ENCODE data around the gene CELF2. TPM values are rescaled to one million over a fixed set of nuclear protein-coding genes. Genes with fewer than 3 reads are reported as not detected.

The CELF2 gene
- total RNA-seq, 1 experiment from 2014 or later: 28.7 TPM

DNA sequence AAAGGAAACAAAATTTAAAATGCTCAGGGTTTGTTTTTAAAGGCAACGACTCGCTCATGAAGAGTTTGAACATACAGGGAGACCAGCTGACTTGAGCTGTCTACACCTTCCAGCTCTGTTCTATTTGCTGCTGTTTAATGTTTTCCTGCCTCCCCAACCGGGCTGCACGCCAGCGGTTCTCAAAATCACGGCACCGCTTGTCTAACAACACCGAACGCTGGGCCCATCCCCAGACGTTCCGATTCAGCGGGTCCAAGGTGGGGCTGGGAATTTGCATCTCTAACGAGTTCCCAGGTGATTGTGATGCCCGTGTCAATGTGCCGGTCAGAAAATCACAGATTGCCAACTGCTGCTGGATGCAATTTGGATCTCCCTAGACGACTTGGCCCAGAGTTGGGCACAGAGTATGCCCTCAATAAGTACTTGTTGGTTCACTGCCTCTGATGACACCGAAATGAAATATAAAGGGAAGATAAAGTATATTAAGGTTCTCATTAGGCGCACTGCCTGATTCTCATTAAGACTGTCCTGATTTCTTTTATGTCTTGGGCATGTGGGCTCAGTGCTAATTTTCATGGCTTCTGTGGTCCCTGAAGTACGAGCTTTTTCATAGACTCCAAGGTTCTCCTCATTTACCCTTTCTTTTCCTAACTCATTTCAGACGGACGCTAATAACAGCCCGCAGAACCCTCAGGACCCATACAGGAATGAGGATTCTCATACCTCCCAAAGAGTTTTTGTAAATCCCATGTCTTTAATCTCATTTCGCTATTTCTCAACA lies 28.5 kb downstream of the CELF2 start:
- Mint-ChIP-seq H3K27me3 (ENCODE audit: low read depth) (no peaks in the 10 kb centered on the region), H3K4me1 (peaks cover 40 to 41% of the 10 kb centered on the region in 2 experiments), H3K4me3 (no peak overlapping the region), H3K36me3 (ENCODE audit: insufficient read depth in 1 of 3, low read depth in 3 of 3) (no peaks in the 10 kb centered on the region; a peak in 1 of 7 replicates), H3K9me3 (no peaks in the 10 kb centered on the region), H3K27ac (peak overlapping the region in 1 of 3 experiments; percentile 57; a peak in 1 of 7 replicates)
- H3K79me1 ChIP-seq (ENCODE audit: insufficient read depth, low read depth, low read length, poor library complexity, severe bottlenecking): no peaks in the 10 kb centered on the region
- no peaks in the 10 kb centered on the region; the same call in 1 of the 2 replicates for H3K4me1 ChIP-seq (ENCODE audit: insufficient read depth, low read length)
- H2BK5ac ChIP-seq (ENCODE audit: insufficient read length, low read length): no peak overlapping the region
- H2BK120ac ChIP-seq (ENCODE audit: low read depth, low read length, poor library complexity, severe bottlenecking): no peak overlapping the region
- H4K20me1 ChIP-seq (ENCODE audit: control insufficient read depth, insufficient read depth, insufficient read length): no peaks in the 10 kb centered on the region
- no peaks in the 10 kb centered on the region for H3K79me2 ChIP-seq (ENCODE audit: insufficient read depth, low read length)
- no peaks in the 10 kb centered on the region for H3K27me3 ChIP-seq (ENCODE audit: insufficient read depth, low read length)
- no peak overlapping the region for H4K5ac ChIP-seq (ENCODE audit: insufficient read length, low read depth, low read length)
- no peak overlapping the region for H3K14ac ChIP-seq (ENCODE audit: insufficient read depth, low read length)
- no peaks in the 10 kb centered on the region for H3K23me2 ChIP-seq (ENCODE audit: insufficient read length, low read depth, low read length, poor library complexity, severe bottlenecking)
- no peak overlapping the region for H3K23ac ChIP-seq (ENCODE audit: insufficient read length, low read depth, low read length)
- no peak overlapping the region for H3K9ac ChIP-seq (ENCODE audit: extremely low read depth, insufficient read length, low read length)
- H3K4ac ChIP-seq (ENCODE audit: low read depth, low read length): no peak overlapping the region
- DNase-seq: no peak
- no peak overlapping the region for H2BK20ac ChIP-seq (ENCODE audit: low read depth, low read length, poor library complexity, severe bottlenecking)
- H2AK5ac ChIP-seq (ENCODE audit: insufficient read length, low read length): no peak overlapping the region
- no peak overlapping the region for H3K4me2 ChIP-seq (ENCODE audit: insufficient read depth, insufficient read length, low read length)
- H3K9me3 ChIP-seq (ENCODE audit: control insufficient read depth, low read depth, low read length): no peaks in the 10 kb centered on the region
- H2BK12ac ChIP-seq (ENCODE audit: insufficient read length, low read depth, low read length): no peak overlapping the region
- no peak overlapping the region for H3K27ac ChIP-seq (ENCODE audit: insufficient read length, low read depth, low read length)
- H4K8ac ChIP-seq (replicated peaks; ENCODE audit: insufficient read length, low read depth, low read length): no peak overlapping the region
- no peak overlapping the region for H4K91ac ChIP-seq (ENCODE audit: insufficient read length, low read depth, low read length)
- H3K56ac ChIP-seq (ENCODE audit: insufficient read length, low read depth, low read length): no peak overlapping the region
- TF ChIP-seq, protein P1, sequence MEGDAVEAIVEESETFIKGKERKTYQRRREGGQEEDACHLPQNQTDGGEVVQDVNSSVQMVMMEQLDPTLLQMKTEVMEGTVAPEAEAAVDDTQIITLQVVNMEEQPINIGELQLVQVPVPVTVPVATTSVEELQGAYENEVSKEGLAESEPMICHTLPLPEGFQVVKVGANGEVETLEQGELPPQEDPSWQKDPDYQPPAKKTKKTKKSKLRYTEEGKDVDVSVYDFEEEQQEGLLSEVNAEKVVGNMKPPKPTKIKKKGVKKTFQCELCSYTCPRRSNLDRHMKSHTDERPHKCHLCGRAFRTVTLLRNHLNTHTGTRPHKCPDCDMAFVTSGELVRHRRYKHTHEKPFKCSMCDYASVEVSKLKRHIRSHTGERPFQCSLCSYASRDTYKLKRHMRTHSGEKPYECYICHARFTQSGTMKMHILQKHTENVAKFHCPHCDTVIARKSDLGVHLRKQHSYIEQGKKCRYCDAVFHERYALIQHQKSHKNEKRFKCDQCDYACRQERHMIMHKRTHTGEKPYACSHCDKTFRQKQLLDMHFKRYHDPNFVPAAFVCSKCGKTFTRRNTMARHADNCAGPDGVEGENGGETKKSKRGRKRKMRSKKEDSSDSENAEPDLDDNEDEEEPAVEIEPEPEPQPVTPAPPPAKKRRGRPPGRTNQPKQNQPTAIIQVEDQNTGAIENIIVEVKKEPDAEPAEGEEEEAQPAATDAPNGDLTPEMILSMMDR (conservative IDR thresholded peaks at IDR 0.05): no peak
- WGBS (ENCODE audit: extremely low coverage, insufficient read length, low lambda C conversion rate): 100% methylated on average over 1 of the region's 23 CpGs
- no peak overlapping the region for H3K18ac ChIP-seq (ENCODE audit: insufficient read length, low read depth, low read length)
- H2AFZ ChIP-seq (ENCODE audit: low read length): no peak overlapping the region
- no peak overlapping the region for H2BK15ac ChIP-seq (ENCODE audit: low read depth, low read length)
- H3T11ph ChIP-seq (ENCODE audit: low read length): no peak overlapping the region
